ENCODE measurements around the gene LAIR1.

DNA sequence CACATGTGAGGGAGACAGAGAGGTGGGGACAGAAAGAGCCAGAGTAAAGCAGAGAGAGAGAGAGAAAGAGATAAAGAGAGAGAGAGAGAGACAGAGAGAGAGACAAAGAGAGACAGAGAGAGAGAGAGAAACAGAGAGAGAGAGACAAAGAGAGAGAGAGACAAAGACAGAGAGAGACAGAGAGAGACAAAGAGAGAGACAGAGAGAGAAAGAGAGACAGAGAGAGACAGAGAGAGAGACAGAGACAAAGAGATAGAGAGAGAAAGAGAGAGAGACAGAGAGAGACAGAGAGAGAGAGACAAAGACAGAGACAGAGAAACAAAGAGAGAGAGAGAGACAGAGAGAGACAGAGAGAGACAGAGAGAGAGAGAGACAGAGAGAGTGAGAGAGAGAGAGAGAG, 46.3 kb upstream of the LAIR1 start:
- TF ChIP-seq POLR2A (IDR thresholded peaks at IDR 0.05) (no peak), POLR2AphosphoS5 (IDR thresholded peaks at IDR 0.05) (no peak)
- TF ChIP-seq, protein P1, sequence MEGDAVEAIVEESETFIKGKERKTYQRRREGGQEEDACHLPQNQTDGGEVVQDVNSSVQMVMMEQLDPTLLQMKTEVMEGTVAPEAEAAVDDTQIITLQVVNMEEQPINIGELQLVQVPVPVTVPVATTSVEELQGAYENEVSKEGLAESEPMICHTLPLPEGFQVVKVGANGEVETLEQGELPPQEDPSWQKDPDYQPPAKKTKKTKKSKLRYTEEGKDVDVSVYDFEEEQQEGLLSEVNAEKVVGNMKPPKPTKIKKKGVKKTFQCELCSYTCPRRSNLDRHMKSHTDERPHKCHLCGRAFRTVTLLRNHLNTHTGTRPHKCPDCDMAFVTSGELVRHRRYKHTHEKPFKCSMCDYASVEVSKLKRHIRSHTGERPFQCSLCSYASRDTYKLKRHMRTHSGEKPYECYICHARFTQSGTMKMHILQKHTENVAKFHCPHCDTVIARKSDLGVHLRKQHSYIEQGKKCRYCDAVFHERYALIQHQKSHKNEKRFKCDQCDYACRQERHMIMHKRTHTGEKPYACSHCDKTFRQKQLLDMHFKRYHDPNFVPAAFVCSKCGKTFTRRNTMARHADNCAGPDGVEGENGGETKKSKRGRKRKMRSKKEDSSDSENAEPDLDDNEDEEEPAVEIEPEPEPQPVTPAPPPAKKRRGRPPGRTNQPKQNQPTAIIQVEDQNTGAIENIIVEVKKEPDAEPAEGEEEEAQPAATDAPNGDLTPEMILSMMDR (IDR thresholded peaks at IDR 0.05): no peak
